Osteocyte (in vitro differentiated cells): ENCODE results near the gene OR5F1. TPM values are rescaled to one million over a fixed set of nuclear protein-coding genes. Genes with fewer than 3 reads are reported as not detected.

Source experiments
- DNase-seq: peaks from one replicate; pipeline ENCODE4 v3.0.0; 2021; ENCODE audit warnings: mixed read lengths; ENCODE audit not compliant: unreplicated experiment; ENCODE audit errors: extremely low spot score
- H3K27ac Mint-ChIP-seq: one replicate; pipeline ENCODE4 v1.8.0; 2021; ENCODE audit warnings: mild to moderate bottlenecking, mixed read lengths; ENCODE audit not compliant: unreplicated experiment
- H3K27me3 Mint-ChIP-seq: one replicate; pipeline ENCODE4 v1.8.0; 2021; ENCODE audit warnings: mixed read lengths; ENCODE audit not compliant: unreplicated experiment
- H3K36me3 Mint-ChIP-seq: one replicate; pipeline ENCODE4 v1.8.0; 2021; ENCODE audit warnings: mixed read lengths; ENCODE audit not compliant: unreplicated experiment
- H3K4me1 Mint-ChIP-seq: one replicate; pipeline ENCODE4 v1.8.0; 2021; ENCODE audit warnings: mixed read lengths; ENCODE audit not compliant: unreplicated experiment
- H3K4me3 Mint-ChIP-seq: one replicate; pipeline ENCODE4 v1.8.0; 2021; ENCODE audit warnings: mild to moderate bottlenecking, moderate library complexity, mixed read lengths; ENCODE audit not compliant: unreplicated experiment
- H3K9me3 Mint-ChIP-seq: one replicate; pipeline ENCODE4 v1.8.0; 2021; ENCODE audit warnings: mixed read lengths; ENCODE audit not compliant: unreplicated experiment
- total RNA-seq: library from RNA; stranded (reverse); gene quantifications from 2 replicates; pipeline ENCODE4 v1.2.1, GENCODE V29; 2021
- TF ChIP-seq, protein P1 (sequence below): fragments of 200-600 bp; sonication (generic); IDR thresholded peaks from 2 replicates; pipeline ENCODE4 v1.5.0; 2021; ENCODE audit warnings: antibody characterized with exemption, mild to moderate bottlenecking, moderate library complexity

OR5F1 gene
- total RNA-seq, 1 donor from 2014 or later = not detected

DNA sequence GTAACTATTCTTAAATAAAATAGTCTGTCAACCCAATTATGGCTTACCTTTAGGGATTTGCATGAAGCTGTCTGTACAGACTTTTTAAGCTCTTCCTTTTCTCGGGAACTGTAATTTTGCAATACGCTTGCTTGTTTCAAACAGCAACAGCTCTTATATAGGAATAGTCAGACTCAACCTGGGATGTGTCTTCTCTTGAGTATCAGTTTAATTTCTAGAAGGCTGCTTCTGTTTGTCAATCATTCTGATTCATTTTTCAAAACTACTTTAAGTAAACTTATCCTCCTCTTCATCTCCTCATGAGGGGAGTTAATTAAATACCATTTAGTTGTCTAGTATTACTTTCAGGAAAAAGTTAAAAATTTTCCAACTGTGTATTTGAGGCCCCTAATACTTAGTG, 24.6 kb downstream of the OR5F1 start, which contains the start of gene OR10AG1:
TSS of gene OR10AG1 (minus strand) at position 101 of the 400 bp plus-strand sequence. CDS start at position 63, 38 bp downstream.
- Mint-ChIP-seq H3K27ac (no peak within 1 kb of the TSS), H3K27me3 (no peaks in the 10 kb centered on the region), H3K4me3 (no peak within 1 kb of the TSS), H3K4me1 (no peaks in the 10 kb centered on the region), H3K36me3 (no peaks in the 10 kb centered on the region), H3K9me3 (peaks cover 12% of the 10 kb centered on the region)
- no peak for DNase-seq
- TF ChIP-seq, protein P1, sequence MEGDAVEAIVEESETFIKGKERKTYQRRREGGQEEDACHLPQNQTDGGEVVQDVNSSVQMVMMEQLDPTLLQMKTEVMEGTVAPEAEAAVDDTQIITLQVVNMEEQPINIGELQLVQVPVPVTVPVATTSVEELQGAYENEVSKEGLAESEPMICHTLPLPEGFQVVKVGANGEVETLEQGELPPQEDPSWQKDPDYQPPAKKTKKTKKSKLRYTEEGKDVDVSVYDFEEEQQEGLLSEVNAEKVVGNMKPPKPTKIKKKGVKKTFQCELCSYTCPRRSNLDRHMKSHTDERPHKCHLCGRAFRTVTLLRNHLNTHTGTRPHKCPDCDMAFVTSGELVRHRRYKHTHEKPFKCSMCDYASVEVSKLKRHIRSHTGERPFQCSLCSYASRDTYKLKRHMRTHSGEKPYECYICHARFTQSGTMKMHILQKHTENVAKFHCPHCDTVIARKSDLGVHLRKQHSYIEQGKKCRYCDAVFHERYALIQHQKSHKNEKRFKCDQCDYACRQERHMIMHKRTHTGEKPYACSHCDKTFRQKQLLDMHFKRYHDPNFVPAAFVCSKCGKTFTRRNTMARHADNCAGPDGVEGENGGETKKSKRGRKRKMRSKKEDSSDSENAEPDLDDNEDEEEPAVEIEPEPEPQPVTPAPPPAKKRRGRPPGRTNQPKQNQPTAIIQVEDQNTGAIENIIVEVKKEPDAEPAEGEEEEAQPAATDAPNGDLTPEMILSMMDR = no peak

DNA sequence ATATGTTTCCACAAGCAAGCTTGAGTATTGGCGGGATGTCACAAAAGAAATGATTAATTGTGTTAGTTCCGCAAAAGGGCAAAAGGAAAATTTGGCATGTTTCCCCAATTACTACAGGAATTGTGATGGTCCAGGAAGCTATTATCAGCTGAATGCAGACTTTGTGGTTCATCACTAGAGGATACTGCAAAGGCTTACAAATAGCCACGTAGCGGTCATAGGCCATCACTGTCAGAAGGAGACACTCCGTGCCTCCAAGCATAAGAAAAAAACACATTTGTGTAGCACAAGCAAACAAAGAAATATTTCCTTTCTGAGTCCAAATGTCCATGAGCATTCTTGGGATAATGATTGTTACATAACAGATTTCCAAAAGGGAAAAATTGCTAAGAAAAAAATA, 26.5 kb downstream of the OR5F1 start:
- H3K27ac Mint-ChIP-seq = no peak overlapping the region
- H3K36me3 Mint-ChIP-seq = no peaks in the 10 kb centered on the region
- DNase-seq = no peak
- no peak overlapping the region for H3K4me3 Mint-ChIP-seq
- H3K4me1 Mint-ChIP-seq = no peaks in the 10 kb centered on the region
- peaks cover 16% of the 10 kb centered on the region for H3K9me3 Mint-ChIP-seq
- H3K27me3 Mint-ChIP-seq = no peaks in the 10 kb centered on the region
- TF ChIP-seq, protein P1 = no peak

DNA sequence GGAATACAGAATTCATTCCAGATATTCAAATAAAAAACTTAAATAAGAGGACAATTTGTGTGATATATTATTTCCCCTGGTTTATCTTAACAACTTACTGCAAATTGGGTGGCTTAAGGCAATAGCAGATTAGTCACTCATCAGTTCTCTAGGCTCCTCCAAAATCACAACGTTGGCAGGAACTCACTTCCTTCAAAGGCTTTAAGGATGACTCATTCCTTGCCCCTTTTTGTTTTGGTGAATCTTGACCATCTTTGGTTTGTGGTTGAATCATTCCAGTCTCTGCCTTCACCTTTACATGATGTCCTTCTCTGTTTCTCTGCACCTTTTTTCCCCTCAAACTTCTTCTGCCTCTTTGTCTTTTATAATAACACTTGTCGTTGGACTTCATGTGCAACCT, 28.0 kb downstream of the OR5F1 start:
- Mint-ChIP-seq H3K36me3 (no peaks in the 10 kb centered on the region), H3K9me3 (peaks cover 21% of the 10 kb centered on the region), H3K4me3 (no peak overlapping the region), H3K27ac (no peak overlapping the region), H3K27me3 (no peaks in the 10 kb centered on the region), H3K4me1 (no peaks in the 10 kb centered on the region)
- no peak for DNase-seq
- TF ChIP-seq, protein P1 = no peak

DNA sequence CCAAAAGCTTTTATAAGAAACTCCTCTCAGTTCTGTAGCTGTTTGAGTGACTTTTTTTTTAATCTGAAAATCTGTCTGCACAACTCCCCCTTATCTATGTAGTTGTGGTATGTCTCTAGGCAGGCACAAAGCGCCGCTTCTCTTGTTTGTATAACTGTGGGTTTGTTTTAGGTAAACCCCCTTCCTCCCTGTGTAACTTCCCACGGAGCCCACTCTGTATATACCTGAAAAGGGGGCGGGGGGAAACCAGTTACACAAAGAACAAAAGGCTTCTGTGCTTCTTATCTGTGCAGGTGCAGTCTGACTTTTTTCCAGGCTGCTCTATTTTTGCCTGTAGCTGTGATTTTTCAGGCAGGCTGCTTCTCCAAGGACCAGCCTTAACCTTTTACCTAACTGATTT, 37.9 kb downstream of the OR5F1 start:
- Mint-ChIP-seq H3K4me3 (no peak overlapping the region), H3K36me3 (no peaks in the 10 kb centered on the region), H3K27ac (no peak overlapping the region), H3K9me3 (peaks cover 5% of the 10 kb centered on the region), H3K27me3 (no peaks in the 10 kb centered on the region), H3K4me1 (no peaks in the 10 kb centered on the region)
- TF ChIP-seq, protein P1 = no peak
- no peak for DNase-seq

DNA sequence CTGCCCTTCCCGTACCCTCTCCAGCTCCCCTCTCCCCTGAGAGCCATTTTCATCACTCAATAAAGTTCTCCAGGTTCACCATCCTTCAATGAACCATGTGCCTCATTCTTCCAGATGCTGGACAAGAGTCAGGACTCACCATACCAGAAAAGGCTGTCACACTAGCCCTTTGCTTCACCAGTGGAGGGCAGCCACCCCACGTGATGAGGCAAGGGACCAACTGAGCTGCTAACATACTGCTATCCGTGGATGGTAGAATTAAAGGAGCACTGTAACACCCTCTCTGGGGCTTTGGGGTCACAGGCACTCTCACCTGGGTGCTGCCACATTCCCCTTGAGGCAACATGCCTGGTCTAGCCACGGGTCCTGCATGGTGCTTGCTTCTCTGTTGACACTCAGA, 45.1 kb downstream of the OR5F1 start:
- no peak overlapping the region for H3K4me3 Mint-ChIP-seq
- no peaks in the 10 kb centered on the region for H3K4me1 Mint-ChIP-seq
- H3K36me3 Mint-ChIP-seq = no peaks in the 10 kb centered on the region
- TF ChIP-seq, protein P1 = no peak
- DNase-seq = no peak
- H3K27ac Mint-ChIP-seq = no peak overlapping the region
- H3K9me3 Mint-ChIP-seq = no peaks in the 10 kb centered on the region
- no peaks in the 10 kb centered on the region for H3K27me3 Mint-ChIP-seq

Other genes with a start within 250 kb of the OR5F1 start
- not detected in 2 replicates for gene OR5D13, start 221.2 kb downstream of the OR5F1 start, total RNA-seq
- gene OR5D14, start 199.1 kb downstream of the OR5F1 start, total RNA-seq = not detected in 2 replicates
- gene OR5L1, start 183.3 kb downstream of the OR5F1 start, total RNA-seq = not detected in 2 replicates
- not detected in 2 replicates for gene OR5D18, start 175.0 kb downstream of the OR5F1 start, total RNA-seq
- gene OR5L2, start 167.4 kb downstream of the OR5F1 start, total RNA-seq = not detected in 2 replicates
- not detected in 2 replicates for gene OR5D16, start 155.9 kb downstream of the OR5F1 start, total RNA-seq
- gene TRIM51, start 111.3 kb downstream of the OR5F1 start, total RNA-seq = not detected in 2 replicates
- not detected in 2 replicates for gene OR5W2, start 80.0 kb downstream of the OR5F1 start, total RNA-seq
- gene OR5I1, start 58.2 kb downstream of the OR5F1 start, total RNA-seq = not detected in 2 replicates
- gene OR10AG1, start 24.7 kb downstream of the OR5F1 start, total RNA-seq = not detected in 2 replicates
- gene OR5AS1, start 33.0 kb upstream of the OR5F1 start, total RNA-seq = not detected in 2 replicates
- gene OR8I2, start 98.7 kb upstream of the OR5F1 start, total RNA-seq = not detected in 2 replicates
- not detected in 2 replicates for gene OR8H2, start 109.1 kb upstream of the OR5F1 start, total RNA-seq
- gene OR8H3, start 127.7 kb upstream of the OR5F1 start, total RNA-seq = not detected in 2 replicates
- gene OR8J3, start 145.6 kb upstream of the OR5F1 start, total RNA-seq = not detected in 2 replicates
- gene OR8K5, start 165.7 kb upstream of the OR5F1 start, total RNA-seq = not detected in 2 replicates
- gene OR5J2, start 182.0 kb upstream of the OR5F1 start, total RNA-seq = not detected in 2 replicates
- gene OR5T2, start 239.6 kb upstream of the OR5F1 start, total RNA-seq = not detected in 2 replicates